Cardiac fibroblast (primary cell): ENCODE data around the gene F11.
"Not testable (repeated sequence)": the region's sequence is repeated elsewhere in the genome, so short reads cannot be mapped to it uniquely, and the experiment has no call there.

Source experiments
- DNase-seq, 2 donors: peaks; one replicate each; pipeline versions ENCODE4 v3.0.0 to v3.0.0-alpha.2; 2010; ENCODE audit warnings: low read depth in 2 of 2
- H3K4me3 ChIP-seq, 2 donors: replicated peaks in 1 of 2; 1 replicate in 1 of 2; 2 replicates in 1 of 2; pipeline ENCODE4 v1.5.1; 2011; ENCODE audit warnings: low read depth in 2 of 2, low read length in 2 of 2, mild to moderate bottlenecking in 2 of 2, moderate library complexity in 1 of 2
- CTCF ChIP-seq: IDR thresholded peaks from one replicate; pipeline ENCODE4 v1.5.1; 2011; ENCODE audit warnings: low read depth, mild to moderate bottlenecking, low read length, inconsistent platforms

The F11 gene

GRCh38 chr4:186266729-186267456 is 904 bp downstream of the F11 start:
- H3K4me3 ChIP-seq = no peak overlapping the region
- no peak for TF ChIP-seq CTCF
- DNase-seq = peak; percentile 11 to 33

- no peak for DNase-seq
- no peak overlapping the region for H3K4me3 ChIP-seq
- no peak for TF ChIP-seq CTCF
Measured at GRCh38 chr4:186271081-186271678, 5.2 kb downstream of the F11 start.

DNA sequence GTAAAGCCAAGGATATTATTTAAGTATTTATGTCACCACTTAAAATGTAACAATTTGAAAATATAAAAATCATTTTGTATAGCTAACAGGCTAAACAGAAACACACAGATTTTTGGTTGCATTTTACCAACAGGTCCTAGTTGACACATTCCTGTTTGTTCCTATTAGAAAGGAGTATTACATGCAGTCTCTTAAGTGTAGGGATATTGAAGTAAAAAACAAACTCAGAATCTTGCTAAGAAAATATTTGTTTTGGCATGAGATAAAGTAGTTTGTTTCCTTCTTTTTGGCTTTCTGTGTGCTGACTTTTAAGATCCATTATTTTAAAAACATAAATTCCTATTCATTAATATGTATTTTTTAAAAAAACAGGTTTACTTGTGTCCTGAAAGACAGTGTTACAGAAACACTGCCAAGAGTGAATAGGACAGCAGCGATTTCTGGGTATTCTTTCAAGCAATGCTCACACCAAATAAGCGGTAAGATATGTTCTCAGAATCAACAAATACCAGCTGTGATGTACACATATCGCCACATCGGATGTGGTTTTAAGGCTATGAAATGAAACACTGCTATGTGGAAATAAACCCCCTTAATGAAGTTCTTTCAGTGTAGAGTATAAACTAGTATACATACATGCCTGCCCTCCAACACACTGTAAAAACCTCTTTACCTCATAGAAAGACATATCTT is 6.9 kb downstream of the F11 start:
- DNase-seq = peak in 1 of 2 donors; percentile 5
- TF ChIP-seq CTCF = no peak
- no peak overlapping the region for H3K4me3 ChIP-seq

DNA sequence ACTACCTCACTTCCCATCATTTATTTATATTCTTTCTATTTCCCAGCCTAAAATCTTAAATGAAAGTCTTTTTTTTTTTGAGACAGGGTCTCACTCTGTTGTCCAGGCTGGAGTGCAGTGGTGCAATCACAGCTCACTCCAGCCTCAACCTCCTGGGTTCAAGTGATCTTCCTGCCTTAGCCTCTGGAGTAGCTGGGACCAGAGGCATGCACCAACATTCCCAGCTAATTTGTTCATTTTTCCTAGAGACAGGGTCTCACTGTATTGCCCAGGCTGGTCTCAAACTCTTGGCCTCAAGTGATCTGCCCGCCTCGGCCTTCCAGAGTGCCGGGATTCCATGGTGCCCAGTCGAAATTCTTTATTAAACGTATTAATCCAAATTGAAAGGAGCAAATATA is 7.4 kb downstream of the F11 start:
- DNase-seq = not testable (repeated sequence)

GRCh38 chr4:186283311-186283710 is 17.3 kb downstream of the F11 start:
- H3K4me3 ChIP-seq = no peak overlapping the region
- TF ChIP-seq CTCF = no peak
- DNase-seq = no peak

More for the DNA sequence above, 7.4 kb downstream of the F11 start:
- not testable (repeated sequence) for H3K4me3 ChIP-seq

GRCh38 chr4:186285147-186285546 is 19.2 kb downstream of the F11 start:
- H3K4me3 ChIP-seq = no peak overlapping the region
- TF ChIP-seq CTCF = no peak
- no peak for DNase-seq

DNA sequence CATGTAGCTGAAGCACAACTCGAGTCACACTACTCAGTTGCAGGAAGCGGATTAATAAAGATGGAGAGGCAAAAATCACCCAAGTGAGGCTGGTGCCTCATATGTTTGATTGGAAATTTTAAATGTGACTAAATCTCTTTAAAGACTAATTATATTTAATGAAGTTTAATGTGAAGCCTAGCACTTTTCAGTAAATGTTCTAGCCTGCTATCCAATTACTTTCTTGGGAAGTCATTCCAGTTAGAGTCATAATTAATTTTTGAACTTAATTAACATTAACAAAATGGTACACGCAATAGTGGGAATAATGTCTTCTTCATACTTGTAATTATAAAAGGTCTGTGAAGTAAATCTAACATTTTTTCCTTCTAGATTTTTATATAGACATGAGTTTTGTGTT is 20.6 kb downstream of the F11 start:
- no peak for DNase-seq
- no peak overlapping the region for H3K4me3 ChIP-seq
- TF ChIP-seq CTCF = no peak
